ENCODE data around the gene CCR5.
A peak's percentile ranks its signal among the peaks of the same experiment; 100 is the strongest.

The CCR5 gene

DNA sequence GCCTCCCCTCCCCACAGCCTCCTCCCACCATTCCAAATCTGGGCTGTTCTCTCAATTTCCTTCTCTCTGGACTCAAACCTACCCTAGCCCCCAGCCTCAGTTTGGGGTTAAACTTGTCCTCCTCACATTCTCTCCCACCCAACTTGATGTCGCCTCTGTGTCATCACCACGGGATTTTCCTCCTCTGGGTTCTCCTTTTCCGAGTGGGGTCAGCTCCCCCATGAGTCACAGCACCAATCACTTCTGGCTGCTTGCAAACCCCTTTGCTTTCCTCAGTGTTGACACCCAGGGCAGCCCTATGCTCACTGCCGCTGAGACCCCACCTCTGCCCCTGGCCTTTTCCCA, 35.7 kb downstream of the CCR5 start:
- TF ChIP-seq, protein P1, sequence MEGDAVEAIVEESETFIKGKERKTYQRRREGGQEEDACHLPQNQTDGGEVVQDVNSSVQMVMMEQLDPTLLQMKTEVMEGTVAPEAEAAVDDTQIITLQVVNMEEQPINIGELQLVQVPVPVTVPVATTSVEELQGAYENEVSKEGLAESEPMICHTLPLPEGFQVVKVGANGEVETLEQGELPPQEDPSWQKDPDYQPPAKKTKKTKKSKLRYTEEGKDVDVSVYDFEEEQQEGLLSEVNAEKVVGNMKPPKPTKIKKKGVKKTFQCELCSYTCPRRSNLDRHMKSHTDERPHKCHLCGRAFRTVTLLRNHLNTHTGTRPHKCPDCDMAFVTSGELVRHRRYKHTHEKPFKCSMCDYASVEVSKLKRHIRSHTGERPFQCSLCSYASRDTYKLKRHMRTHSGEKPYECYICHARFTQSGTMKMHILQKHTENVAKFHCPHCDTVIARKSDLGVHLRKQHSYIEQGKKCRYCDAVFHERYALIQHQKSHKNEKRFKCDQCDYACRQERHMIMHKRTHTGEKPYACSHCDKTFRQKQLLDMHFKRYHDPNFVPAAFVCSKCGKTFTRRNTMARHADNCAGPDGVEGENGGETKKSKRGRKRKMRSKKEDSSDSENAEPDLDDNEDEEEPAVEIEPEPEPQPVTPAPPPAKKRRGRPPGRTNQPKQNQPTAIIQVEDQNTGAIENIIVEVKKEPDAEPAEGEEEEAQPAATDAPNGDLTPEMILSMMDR (IDR thresholded peaks at IDR 0.05; ENCODE audit: borderline replicate concordance, control extremely low read depth, extremely low read depth, insufficient read depth, missing control alignments), result no peak
- no peak for DNase-seq (ENCODE audit: low spot score)
- in situ Hi-C loops (cut with MboI; ENCODE audit: low sequenced_read_pairs, unreplicated experiment), result no loop called here

GRCh38 chr3:46406788-46407611, 36.3 kb downstream of the CCR5 start, which contains the start of the genes CCR5AS and CCRL2:
TSS of gene CCR5AS (minus strand) at chr3:46407066.
TSS of gene CCRL2 (plus strand) at chr3:46407259. CDS start at chr3:46408080, 821 bp downstream.
- peak; percentile 58 for DNase-seq (ENCODE audit: low spot score)
- in situ Hi-C loops (cut with MboI; ENCODE audit: low sequenced_read_pairs, unreplicated experiment), result no loop called here
- TF ChIP-seq, protein P1 (IDR thresholded peaks at IDR 0.05; ENCODE audit: borderline replicate concordance, control extremely low read depth, extremely low read depth, insufficient read depth, missing control alignments), result no peak

GRCh38 chr3:46407970-46408369, 37.2 kb downstream of the CCR5 start:
- no peak for DNase-seq (ENCODE audit: low spot score)
- TF ChIP-seq, protein P1 (IDR thresholded peaks at IDR 0.05; ENCODE audit: borderline replicate concordance, control extremely low read depth, extremely low read depth, insufficient read depth, missing control alignments), result no peak
- in situ Hi-C loops (cut with MboI; ENCODE audit: low sequenced_read_pairs, unreplicated experiment), result no loop called here

DNA sequence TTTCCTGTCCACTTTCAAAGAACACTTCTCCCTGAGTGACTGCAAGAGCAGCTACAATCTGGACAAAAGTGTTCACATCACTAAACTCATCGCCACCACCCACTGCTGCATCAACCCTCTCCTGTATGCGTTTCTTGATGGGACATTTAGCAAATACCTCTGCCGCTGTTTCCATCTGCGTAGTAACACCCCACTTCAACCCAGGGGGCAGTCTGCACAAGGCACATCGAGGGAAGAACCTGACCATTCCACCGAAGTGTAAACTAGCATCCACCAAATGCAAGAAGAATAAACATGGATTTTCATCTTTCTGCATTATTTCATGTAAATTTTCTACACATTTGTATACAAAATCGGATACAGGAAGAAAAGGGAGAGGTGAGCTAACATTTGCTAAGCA, 38.1 kb downstream of the CCR5 start:
- in situ Hi-C loops (cut with MboI; ENCODE audit: low sequenced_read_pairs, unreplicated experiment), result no loop called here
- peak; percentile 1 for DNase-seq (ENCODE audit: low spot score)
- TF ChIP-seq, protein P1 (IDR thresholded peaks at IDR 0.05; ENCODE audit: borderline replicate concordance, control extremely low read depth, extremely low read depth, insufficient read depth, missing control alignments), result no peak

DNA sequence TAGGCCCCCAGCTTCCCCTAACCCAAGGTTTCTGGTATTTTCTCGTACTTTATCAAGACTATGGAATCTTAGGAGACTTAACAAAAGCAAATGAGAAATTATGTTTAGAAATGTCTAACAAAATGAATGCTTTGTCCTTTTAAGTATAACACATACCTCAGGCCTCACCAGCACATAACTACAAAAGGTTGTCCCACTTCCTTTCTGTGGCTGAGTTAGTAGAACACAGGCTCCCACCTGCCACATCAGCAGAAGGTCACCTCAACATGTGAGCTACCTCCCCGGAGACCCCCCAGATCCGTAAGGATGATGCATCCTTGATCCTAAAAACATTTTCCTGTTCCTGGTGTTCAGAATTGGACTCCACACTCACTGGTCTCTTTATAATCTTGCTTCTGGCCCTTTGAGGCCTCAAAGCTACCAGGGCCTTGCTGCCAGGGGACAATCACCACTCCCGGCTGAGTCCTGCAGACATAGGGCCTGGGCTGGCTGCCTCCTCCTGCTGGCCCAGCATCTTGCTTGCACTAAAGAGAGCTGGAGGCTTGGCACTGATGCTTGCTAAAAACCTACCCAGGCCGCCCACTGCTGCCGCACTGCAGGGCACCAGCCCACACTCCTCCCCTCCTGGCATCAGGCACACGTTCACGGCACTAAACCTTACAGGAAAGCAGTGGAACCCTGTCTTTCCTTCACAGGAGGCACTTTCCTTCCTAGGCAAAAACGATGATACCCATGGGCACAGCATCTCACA, 39.2 kb downstream of the CCR5 start:
- in situ Hi-C loops (cut with MboI; ENCODE audit: low sequenced_read_pairs, unreplicated experiment), result no loop called here
- DNase-seq (ENCODE audit: low spot score), result no peak
- TF ChIP-seq, protein P1 (IDR thresholded peaks at IDR 0.05; ENCODE audit: borderline replicate concordance, control extremely low read depth, extremely low read depth, insufficient read depth, missing control alignments), result no peak

- in situ Hi-C loops (cut with MboI; ENCODE audit: low sequenced_read_pairs, unreplicated experiment), result no loop called here
- TF ChIP-seq, protein P1 (IDR thresholded peaks at IDR 0.05; ENCODE audit: borderline replicate concordance, control extremely low read depth, extremely low read depth, insufficient read depth, missing control alignments), result no peak
These were observed 39.9 kb downstream of the CCR5 start for GRCh38 chr3:46410669-46411068.

More at GRCh38 chr3:46410669-46411068, 39.9 kb downstream of the CCR5 start:
- no peak for DNase-seq (ENCODE audit: low spot score)
